Measurements from ENCODE around the gene NAA20.

GRCh38 chr20:20078041-20078440, 60.9 kb downstream of the NAA20 start:
- no peak for TF ChIP-seq EZH2 (IDR thresholded peaks at IDR 0.05; ENCODE audit: low read length, unreplicated experiment)
- no peak for TF ChIP-seq EZH2phosphoT487 (IDR thresholded peaks at IDR 0.05; ENCODE audit: borderline replicate concordance, low read length)

All from PC-3 (cell line).